GM12891 (cell line): ENCODE measurements around the gene MS4A10.

Experiments used
- DNase-seq: peaks from one replicate; pipeline ENCODE4 v3.0.0; 2011; ENCODE audit warnings: low spot score; ENCODE audit not compliant: insufficient read length
- FAIRE-seq: peaks from 2 replicates; lab custom pipeline; 2011; peaks lifted over from hg19 to GRCh38; lab: Jason Lieb, UNC
- PAX5 ChIP-seq: IDR thresholded peaks from 2 replicates; pipeline ENCODE4 v1.6.1; 2011; ENCODE audit warnings: low read length, moderate library complexity, mild to moderate bottlenecking; ENCODE audit not compliant: insufficient read depth, severe bottlenecking
- POLR2A ChIP-seq: IDR thresholded peaks from 2 replicates; pipeline ENCODE4 v1.6.1; 2011; ENCODE audit warnings: low read depth, low read length, control low read depth
- POLR2AphosphoS5 ChIP-seq: IDR thresholded peaks from 2 replicates; pipeline ENCODE4 v1.6.1; 2011; ENCODE audit warnings: low read depth, low read length, control low read depth
- POU2F2 ChIP-seq: IDR thresholded peaks from 2 replicates; pipeline ENCODE4 v1.6.1; 2011; ENCODE audit warnings: low read depth, mild to moderate bottlenecking, control low read depth, low read length, moderate library complexity
- SPI1 ChIP-seq: IDR thresholded peaks from 2 replicates; pipeline ENCODE4 v1.6.1; 2011; ENCODE audit warnings: low read depth, low read length, control low read depth
- TAF1 ChIP-seq: IDR thresholded peaks from 2 replicates; pipeline ENCODE4 v1.6.1; 2011; ENCODE audit warnings: low read depth, low read length, control low read depth

The MS4A10 gene

DNA sequence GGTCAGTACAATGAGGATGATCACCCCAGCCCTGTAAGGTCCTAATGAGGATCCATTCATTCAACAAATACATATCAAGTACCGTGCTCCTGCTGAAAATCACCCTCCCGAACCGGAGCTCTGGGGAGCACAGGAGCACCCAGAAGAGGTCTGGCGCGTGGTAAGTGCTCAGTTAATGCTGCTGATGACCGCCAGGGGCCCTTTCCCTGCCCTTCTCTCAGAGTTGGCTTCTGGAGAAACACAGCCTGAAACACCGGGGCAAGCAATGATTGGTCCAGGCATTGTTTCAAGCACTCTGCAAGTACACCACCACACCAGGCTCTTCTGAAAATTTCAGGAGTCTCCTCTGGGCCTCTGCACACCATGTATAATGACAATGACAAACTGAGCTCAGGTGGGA, 53.0 kb downstream of the MS4A10 start:
- DNase-seq (no peak), FAIRE-seq (no peak)
- TF ChIP-seq PAX5 (no peak), SPI1 (no peak), TAF1 (no peak), POLR2AphosphoS5 (no peak)

DNA sequence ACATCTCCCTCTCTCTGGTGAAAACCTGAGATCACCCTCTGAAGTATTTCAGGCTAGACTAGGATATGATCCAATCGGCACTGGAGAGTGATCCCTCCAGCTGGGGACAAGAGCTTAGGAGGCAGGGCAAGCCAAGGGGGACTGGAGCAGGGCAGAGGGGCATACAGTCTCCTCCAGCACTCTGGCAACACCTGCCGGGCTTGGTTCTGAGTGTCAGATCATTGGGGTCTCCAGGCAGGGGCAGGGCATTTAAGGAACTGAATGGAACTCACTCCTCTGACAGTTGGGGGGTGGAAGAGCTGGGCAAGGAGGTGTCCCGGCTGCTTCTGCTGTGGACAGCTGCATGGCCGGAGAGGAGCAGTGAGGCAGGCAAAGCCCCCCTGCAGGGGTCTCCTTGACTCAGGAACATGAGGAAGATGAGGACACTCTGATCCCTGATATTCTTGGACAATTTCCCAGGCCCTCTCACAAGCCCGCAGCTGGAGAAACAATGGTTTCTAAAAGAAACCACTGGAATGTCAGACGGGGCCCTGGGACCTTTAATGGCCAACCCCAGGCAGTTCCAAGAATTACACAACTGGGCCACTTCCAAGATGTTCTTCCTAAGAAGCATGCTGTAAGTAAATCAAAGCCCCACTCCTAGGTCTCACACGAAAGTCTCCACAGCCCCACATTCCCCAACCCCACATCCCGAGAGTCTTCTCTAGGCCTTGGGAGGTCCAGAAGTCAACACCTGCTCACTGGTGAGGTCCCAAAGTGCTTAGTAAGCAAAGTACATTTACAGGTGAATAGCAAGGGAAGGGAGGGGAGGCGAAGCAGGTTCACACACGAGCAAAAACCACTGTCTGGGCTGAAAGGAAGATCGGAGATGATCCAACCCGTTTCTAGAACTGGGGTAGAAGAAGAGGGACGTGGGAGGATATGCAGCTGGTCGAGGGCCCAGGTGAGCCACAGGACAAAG, 55.6 kb downstream of the MS4A10 start:
- no peak for TF ChIP-seq POLR2AphosphoS5
- TF ChIP-seq POLR2A = no peak
- no peak for TF ChIP-seq SPI1
- TF ChIP-seq POU2F2 = no peak
- TF ChIP-seq TAF1 = no peak
- TF ChIP-seq PAX5 = no peak
- DNase-seq (no peak), FAIRE-seq (no peak)

DNA sequence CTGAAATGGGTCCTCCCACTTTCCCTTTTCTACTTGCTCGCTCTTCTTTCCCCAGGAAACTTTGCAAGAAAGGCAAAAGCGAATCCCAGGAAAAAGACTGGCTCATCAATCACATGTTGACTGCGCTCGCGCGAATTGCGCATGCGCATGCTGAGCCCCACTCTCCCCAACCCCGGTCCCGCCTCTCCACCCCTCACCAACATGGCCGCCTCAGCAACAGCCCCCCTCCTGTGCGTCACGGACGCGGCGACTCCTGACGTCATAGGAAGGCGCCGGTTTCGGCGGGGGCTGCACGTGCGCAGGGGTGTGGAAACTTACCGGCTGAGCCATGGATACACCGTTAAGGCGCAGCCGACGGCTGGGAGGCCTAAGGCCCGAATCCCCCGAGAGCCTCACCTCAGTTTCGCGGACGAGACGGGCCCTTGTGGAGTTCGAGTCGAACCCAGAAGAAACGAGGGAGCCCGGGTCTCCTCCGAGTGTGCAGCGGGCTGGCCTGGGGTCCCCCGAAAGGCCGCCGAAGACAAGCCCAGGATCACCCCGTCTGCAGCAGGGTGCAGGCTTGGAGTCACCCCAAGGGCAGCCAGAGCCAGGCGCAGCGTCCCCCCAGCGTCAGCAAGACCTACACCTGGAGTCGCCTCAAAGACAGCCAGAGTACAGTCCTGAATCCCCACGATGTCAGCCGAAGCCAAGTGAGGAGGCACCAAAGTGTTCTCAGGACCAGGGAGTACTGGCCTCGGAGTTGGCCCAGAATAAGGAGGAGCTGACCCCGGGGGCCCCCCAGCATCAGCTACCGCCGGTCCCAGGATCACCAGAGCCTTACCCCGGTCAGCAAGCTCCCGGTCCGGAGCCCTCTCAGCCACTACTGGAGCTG, 56.9 kb downstream of the MS4A10 start, which contains the start of gene CCDC86:
TSS of gene CCDC86 (plus strand) at position 317 of the 871 bp plus-strand sequence. CDS start at position 329, 12 bp downstream.
- peak; percentile 99 for FAIRE-seq
- peak; percentile 98 for DNase-seq
- TF ChIP-seq POLR2A (no peak), POU2F2 (peak; percentile 73; the same call in 1 of the 2 replicates), TAF1 (peak; percentile 46), SPI1 (no peak), PAX5 (peak; percentile 55), POLR2AphosphoS5 (peak; percentile 51; the same call in 1 of the 2 replicates)

DNA sequence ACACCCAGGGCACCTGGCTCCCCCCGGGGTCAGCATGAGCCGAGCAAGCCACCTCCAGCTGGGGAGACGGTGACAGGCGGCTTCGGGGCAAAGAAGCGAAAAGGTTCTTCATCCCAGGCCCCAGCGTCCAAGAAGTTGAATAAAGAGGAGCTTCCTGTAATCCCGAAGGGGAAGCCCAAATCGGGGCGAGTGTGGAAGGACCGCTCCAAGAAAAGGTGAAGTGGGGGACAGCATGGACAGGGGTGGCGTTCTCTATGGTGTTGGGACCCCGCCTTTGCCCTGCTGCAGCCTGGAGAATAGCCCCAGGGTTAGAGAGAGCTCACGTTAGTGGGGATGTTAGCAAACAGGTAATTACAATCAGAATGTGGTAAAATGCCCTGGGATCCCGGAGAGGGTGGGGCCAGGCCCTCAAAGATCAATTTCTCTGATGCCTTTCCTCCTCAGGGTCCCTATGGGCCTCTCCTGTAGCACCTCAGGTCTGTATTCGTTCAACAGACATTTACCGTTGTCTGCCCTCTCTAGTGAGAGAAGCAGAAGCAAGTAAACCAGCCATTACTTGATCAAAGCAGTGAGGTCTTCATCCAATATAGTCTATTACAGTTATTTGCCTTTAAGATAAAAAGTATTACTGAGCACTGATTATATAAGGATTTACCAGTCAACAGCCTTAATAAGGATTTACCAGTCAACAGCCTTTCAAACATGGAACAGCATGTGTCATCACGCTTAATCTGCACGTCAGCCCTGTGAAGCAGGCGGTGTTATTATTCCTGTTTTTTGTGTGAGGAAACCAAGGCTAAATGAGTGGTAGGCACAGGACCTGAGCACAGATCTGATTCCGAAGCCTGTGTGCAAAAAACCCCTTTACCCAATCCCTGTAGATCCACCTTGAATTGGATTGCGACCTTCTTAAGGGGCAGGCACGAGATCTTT, 57.8 kb downstream of the MS4A10 start:
- no peak for DNase-seq
- no peak for FAIRE-seq
- TF ChIP-seq POLR2A (no peak), POLR2AphosphoS5 (no peak), TAF1 (no peak), SPI1 (no peak), PAX5 (no peak)

DNA sequence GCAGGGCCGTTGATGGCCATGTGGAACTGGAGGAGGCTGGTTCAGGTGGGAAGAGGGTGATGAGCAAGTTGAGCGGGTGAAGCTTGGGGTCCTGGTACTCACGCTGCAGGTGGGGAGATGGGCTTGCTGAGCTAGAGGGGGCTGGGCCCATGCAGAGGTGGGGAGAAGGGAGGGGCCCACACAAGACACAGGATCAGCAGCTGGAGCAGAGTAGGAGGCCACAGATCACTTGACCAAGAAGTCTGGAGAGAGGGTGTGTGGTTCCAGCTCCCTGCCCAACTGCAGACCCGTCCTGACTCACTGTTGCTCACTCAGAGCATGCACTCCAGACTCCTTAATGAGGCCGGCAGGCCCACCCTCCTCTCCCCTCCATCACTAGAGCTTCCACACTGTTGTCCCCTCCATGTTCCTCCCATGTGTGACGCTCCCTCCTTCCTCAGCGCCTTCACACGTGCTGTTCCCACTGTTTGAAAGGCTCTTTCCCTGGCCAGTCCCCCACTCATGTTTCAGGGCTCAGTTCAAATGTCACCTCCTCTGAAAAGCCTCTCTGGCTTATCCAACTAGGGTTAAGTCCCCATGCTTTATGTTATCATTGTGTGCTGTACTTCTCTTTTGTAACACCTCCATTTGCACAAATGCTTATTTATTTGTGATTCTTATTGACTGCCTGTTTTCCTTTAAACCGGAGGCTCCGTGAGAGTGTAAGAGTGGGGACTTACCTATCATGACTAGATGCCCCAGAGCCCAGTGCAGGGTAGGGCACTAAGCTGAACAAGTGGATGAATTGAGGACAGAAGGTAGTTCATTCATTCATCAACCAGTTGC, 59.1 kb downstream of the MS4A10 start:
- no peak for FAIRE-seq
- DNase-seq = no peak
- TF ChIP-seq PAX5 = no peak
- no peak for TF ChIP-seq TAF1
- TF ChIP-seq POU2F2 = no peak
- TF ChIP-seq SPI1 = no peak
- TF ChIP-seq POLR2A = no peak
- TF ChIP-seq POLR2AphosphoS5 = no peak

GRCh38 chr11:60844870-60845221, 59.7 kb downstream of the MS4A10 start:
- no peak for TF ChIP-seq SPI1
- TF ChIP-seq PAX5 = no peak
- TF ChIP-seq POLR2A = no peak
- TF ChIP-seq POLR2AphosphoS5 = no peak
- TF ChIP-seq TAF1 = no peak
- no peak for TF ChIP-seq POU2F2
- DNase-seq = no peak
- FAIRE-seq = no peak

GRCh38 chr11:60845338-60845737, 60.2 kb downstream of the MS4A10 start:
- TF ChIP-seq POLR2AphosphoS5 = no peak
- TF ChIP-seq PAX5 = no peak
- TF ChIP-seq POU2F2 = no peak
- FAIRE-seq = no peak
- no peak for DNase-seq

DNA sequence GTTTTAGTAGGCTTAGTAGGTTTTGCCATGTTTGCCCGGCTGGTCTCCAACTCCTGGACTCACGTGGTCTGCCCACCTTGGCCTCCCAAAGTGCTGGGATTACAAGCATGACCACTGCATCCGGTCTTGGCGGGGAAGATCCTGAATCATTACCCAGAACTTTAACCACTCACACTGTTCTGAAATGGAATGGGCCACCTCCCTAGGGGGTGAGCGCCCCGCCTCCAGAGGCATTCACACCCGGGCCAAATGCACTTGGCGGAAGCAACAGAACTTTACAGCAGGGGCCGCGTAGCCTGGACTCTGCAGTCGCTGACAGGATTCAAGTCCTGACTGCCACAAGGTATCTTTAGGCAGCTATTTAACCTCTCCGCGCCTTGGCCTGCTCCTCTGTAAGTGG, 62.1 kb downstream of the MS4A10 start:
- FAIRE-seq (no peak), DNase-seq (no peak)
- no peak for TF ChIP-seq PAX5
- no peak for TF ChIP-seq POLR2AphosphoS5
- no peak for TF ChIP-seq POU2F2
- no peak for TF ChIP-seq POLR2A
- no peak for TF ChIP-seq TAF1
- TF ChIP-seq SPI1 = no peak
